NB4 (cell line): ENCODE measurements around the gene PRPSAP2.

ENCODE experiments used
- POLR2A ChIP-seq: IDR thresholded peaks from 2 replicates; pipeline ENCODE4 v1.6.1; 2011; ENCODE audit warnings: mild to moderate bottlenecking; ENCODE audit not compliant: insufficient read length; ENCODE audit errors: extremely low read depth
- TF ChIP-seq, protein P1 (sequence below): IDR thresholded peaks from one replicate; pipeline ENCODE4 v1.5.1; 2012; ENCODE audit warnings: low read depth, low read length
- TF ChIP-seq, protein P2 (sequence below): IDR thresholded peaks from 2 replicates; pipeline ENCODE4 v1.6.1; 2011; ENCODE audit warnings: low read depth, low read length

DNA sequence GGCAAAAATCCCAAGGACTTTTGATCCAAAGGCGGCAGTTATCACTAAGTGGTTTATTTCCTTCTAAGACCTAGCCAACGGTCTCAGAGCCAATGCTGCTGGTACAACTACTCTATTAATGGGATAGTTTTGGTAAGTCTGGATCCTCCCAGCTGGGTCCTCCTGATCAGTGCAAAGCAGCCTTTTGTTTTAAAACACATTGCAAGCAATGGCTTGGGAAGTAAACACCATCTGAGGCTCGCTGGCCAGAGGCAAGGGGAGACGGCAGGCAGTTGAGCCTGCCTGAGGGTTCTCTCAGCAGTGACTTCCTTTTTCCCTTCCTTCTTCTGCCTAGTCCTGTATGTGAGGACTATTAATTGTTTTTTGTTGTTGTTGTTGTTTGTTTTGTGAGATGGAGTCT, 92.4 kb downstream of the PRPSAP2 start:
- TF ChIP-seq, protein P1, sequence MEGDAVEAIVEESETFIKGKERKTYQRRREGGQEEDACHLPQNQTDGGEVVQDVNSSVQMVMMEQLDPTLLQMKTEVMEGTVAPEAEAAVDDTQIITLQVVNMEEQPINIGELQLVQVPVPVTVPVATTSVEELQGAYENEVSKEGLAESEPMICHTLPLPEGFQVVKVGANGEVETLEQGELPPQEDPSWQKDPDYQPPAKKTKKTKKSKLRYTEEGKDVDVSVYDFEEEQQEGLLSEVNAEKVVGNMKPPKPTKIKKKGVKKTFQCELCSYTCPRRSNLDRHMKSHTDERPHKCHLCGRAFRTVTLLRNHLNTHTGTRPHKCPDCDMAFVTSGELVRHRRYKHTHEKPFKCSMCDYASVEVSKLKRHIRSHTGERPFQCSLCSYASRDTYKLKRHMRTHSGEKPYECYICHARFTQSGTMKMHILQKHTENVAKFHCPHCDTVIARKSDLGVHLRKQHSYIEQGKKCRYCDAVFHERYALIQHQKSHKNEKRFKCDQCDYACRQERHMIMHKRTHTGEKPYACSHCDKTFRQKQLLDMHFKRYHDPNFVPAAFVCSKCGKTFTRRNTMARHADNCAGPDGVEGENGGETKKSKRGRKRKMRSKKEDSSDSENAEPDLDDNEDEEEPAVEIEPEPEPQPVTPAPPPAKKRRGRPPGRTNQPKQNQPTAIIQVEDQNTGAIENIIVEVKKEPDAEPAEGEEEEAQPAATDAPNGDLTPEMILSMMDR = no peak
- no peak for TF ChIP-seq POLR2A
- TF ChIP-seq, protein P2, sequence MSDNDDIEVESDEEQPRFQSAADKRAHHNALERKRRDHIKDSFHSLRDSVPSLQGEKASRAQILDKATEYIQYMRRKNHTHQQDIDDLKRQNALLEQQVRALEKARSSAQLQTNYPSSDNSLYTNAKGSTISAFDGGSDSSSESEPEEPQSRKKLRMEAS = no peak
